ENCODE data around the gene DPM2. TPM values are rescaled to one million over a fixed set of nuclear protein-coding genes. Genes with fewer than 3 reads are reported as not detected.

The DPM2 gene
- total RNA-seq, 1 donor from 2014 or later, result 29.2 TPM

GRCh38 chr9:127941062-127941960 lies 3.7 kb upstream of the DPM2 start:
- Mint-ChIP-seq H3K4me1 (ENCODE audit: unreplicated experiment) (peaks cover 34% of the 10 kb centered on the region), H3K36me3 (ENCODE audit: unreplicated experiment) (peaks cover 19% of the 10 kb centered on the region), H3K27me3 (ENCODE audit: unreplicated experiment) (no peaks in the 10 kb centered on the region), H3K4me3 (ENCODE audit: unreplicated experiment) (no peak overlapping the region), H3K9me3 (ENCODE audit: unreplicated experiment) (no peaks in the 10 kb centered on the region), H3K27ac (ENCODE audit: unreplicated experiment) (no peak overlapping the region)
- no peak for DNase-seq (ENCODE audit: extremely low spot score, unreplicated experiment)
- TF ChIP-seq, protein P1, sequence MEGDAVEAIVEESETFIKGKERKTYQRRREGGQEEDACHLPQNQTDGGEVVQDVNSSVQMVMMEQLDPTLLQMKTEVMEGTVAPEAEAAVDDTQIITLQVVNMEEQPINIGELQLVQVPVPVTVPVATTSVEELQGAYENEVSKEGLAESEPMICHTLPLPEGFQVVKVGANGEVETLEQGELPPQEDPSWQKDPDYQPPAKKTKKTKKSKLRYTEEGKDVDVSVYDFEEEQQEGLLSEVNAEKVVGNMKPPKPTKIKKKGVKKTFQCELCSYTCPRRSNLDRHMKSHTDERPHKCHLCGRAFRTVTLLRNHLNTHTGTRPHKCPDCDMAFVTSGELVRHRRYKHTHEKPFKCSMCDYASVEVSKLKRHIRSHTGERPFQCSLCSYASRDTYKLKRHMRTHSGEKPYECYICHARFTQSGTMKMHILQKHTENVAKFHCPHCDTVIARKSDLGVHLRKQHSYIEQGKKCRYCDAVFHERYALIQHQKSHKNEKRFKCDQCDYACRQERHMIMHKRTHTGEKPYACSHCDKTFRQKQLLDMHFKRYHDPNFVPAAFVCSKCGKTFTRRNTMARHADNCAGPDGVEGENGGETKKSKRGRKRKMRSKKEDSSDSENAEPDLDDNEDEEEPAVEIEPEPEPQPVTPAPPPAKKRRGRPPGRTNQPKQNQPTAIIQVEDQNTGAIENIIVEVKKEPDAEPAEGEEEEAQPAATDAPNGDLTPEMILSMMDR (IDR thresholded peaks at IDR 0.05), result no peak

- Mint-ChIP-seq H3K36me3 (ENCODE audit: unreplicated experiment) (peaks cover 19% of the 10 kb centered on the region), H3K4me1 (ENCODE audit: unreplicated experiment) (peaks cover 41% of the 10 kb centered on the region), H3K4me3 (ENCODE audit: unreplicated experiment) (no peak overlapping the region), H3K27ac (ENCODE audit: unreplicated experiment) (no peak overlapping the region), H3K27me3 (ENCODE audit: unreplicated experiment) (no peaks in the 10 kb centered on the region), H3K9me3 (ENCODE audit: unreplicated experiment) (no peaks in the 10 kb centered on the region)
- TF ChIP-seq, protein P1 (IDR thresholded peaks at IDR 0.05), result no peak
- DNase-seq (ENCODE audit: extremely low spot score, unreplicated experiment), result no peak
Observed at GRCh38 chr9:127940593-127940992, 2.9 kb upstream of the DPM2 start.

DNA sequence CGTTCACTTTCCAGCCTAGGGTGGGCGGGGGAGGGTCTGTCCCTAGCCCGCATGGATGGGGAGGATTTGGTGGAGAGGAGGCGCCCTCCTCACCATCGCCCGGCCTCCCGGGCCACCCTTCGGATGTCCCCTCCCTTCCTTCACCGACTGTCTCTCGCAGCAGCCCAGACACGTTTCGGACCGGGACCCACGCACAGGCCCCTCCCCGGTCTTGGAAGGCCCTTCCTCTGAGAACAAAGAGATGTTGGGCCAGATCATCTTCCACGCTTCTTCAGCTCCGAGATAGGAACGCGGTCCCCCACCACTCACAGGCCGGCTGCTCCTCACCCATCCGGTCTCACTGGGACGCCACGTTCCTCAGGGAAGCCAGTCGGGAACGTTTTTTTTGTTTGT lies 640 bp upstream of the DPM2 start:
- DNase-seq (ENCODE audit: extremely low spot score, unreplicated experiment), result no peak
- TF ChIP-seq, protein P1 (IDR thresholded peaks at IDR 0.05), result no peak
- peak overlapping the region; percentile 38 for H3K27ac Mint-ChIP-seq (ENCODE audit: unreplicated experiment)

DNA sequence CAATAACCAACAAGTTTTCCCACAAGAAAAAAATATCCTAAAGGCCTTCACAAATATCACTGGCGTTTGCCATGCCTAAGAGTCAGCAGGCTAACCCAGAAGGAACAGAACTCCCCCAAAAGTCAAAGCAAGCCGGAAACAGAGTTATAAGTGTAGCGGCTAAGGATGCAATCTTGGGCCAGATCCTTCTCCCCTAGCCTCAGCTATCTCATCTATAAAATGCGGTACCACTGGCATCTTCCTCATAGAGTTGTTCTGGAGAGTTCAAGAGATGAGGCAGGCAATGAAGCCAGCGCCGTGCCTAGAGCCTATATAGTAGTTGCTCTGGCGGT lies 632 bp downstream of the DPM2 start:
- peak overlapping the region; percentile 83 for H3K27ac Mint-ChIP-seq (ENCODE audit: unreplicated experiment)
- no peak for DNase-seq (ENCODE audit: extremely low spot score, unreplicated experiment)

More for the DNA sequence above, 640 bp upstream of the DPM2 start:
- Mint-ChIP-seq H3K36me3 (ENCODE audit: unreplicated experiment) (peaks cover 16% of the 10 kb centered on the region), H3K4me3 (ENCODE audit: unreplicated experiment) (peak overlapping the region; percentile 32), H3K27me3 (ENCODE audit: unreplicated experiment) (no peaks in the 10 kb centered on the region), H3K4me1 (ENCODE audit: unreplicated experiment) (peaks cover 39% of the 10 kb centered on the region), H3K9me3 (ENCODE audit: unreplicated experiment) (no peaks in the 10 kb centered on the region)

GRCh38 chr9:127936347-127936852 lies 1.3 kb downstream of the DPM2 start:
- DNase-seq (ENCODE audit: extremely low spot score, unreplicated experiment), result no peak
- Mint-ChIP-seq H3K9me3 (ENCODE audit: unreplicated experiment) (no peaks in the 10 kb centered on the region), H3K27ac (ENCODE audit: unreplicated experiment) (peak overlapping the region; percentile 83), H3K4me3 (ENCODE audit: unreplicated experiment) (peak overlapping the region; percentile 97), H3K27me3 (ENCODE audit: unreplicated experiment) (no peaks in the 10 kb centered on the region), H3K4me1 (ENCODE audit: unreplicated experiment) (peaks cover 37% of the 10 kb centered on the region), H3K36me3 (ENCODE audit: unreplicated experiment) (peaks cover 9% of the 10 kb centered on the region)
- TF ChIP-seq, protein P1 (IDR thresholded peaks at IDR 0.05), result no peak

More for the DNA sequence above, 632 bp downstream of the DPM2 start:
- peaks cover 9% of the 10 kb centered on the region for H3K36me3 Mint-ChIP-seq (ENCODE audit: unreplicated experiment)
- H3K4me3 Mint-ChIP-seq (ENCODE audit: unreplicated experiment), result peak overlapping the region; percentile 97
- TF ChIP-seq, protein P1 (IDR thresholded peaks at IDR 0.05), result no peak
- H3K27me3 Mint-ChIP-seq (ENCODE audit: unreplicated experiment), result no peaks in the 10 kb centered on the region
- H3K4me1 Mint-ChIP-seq (ENCODE audit: unreplicated experiment), result peaks cover 34% of the 10 kb centered on the region
- no peaks in the 10 kb centered on the region for H3K9me3 Mint-ChIP-seq (ENCODE audit: unreplicated experiment)
